Parathyroid adenoma (tissue), 2 donors: ENCODE data around the gene CCDC43.

Source experiments
- H2AFZ ChIP-seq: fragments of 300-600 bp; sonication (generic); one replicate; pipeline ENCODE4 v1.7.0; 2017; ENCODE audit warnings: antibody characterized with exemption, mild to moderate bottlenecking
- H3K27ac ChIP-seq: fragments of 300-600 bp; sonication (generic); one replicate; pipeline ENCODE4 v1.7.0; 2017
- H3K27me3 ChIP-seq: fragments of 300-600 bp; sonication (generic); one replicate; pipeline ENCODE4 v1.7.0; 2017; ENCODE audit warnings: low read length; ENCODE audit not compliant: control insufficient read depth, insufficient read depth
- H3K36me3 ChIP-seq: fragments of 300-600 bp; sonication (generic); one replicate; pipeline ENCODE4 v1.7.0; 2017; ENCODE audit warnings: low read length; ENCODE audit not compliant: control insufficient read depth, insufficient read depth
- H3K4me1 ChIP-seq: fragments of 300-600 bp; sonication (generic); one replicate; pipeline ENCODE4 v1.7.0; 2017; ENCODE audit warnings: control low read depth
- H3K4me2 ChIP-seq: fragments of 300-600 bp; sonication (generic); one replicate; pipeline ENCODE4 v1.7.0; 2017; ENCODE audit warnings: low read length
- H3K4me3 ChIP-seq: fragments of 300-600 bp; sonication (generic); one replicate; pipeline ENCODE4 v1.7.0; 2017; ENCODE audit warnings: low read depth, low read length
- H3K79me2 ChIP-seq: fragments of 300-600 bp; sonication (generic); one replicate; pipeline ENCODE4 v1.7.0; 2017; ENCODE audit warnings: control low read depth
- H3K9ac ChIP-seq: fragments of 300-600 bp; sonication (generic); one replicate; pipeline ENCODE4 v1.7.0; 2017; ENCODE audit warnings: mild to moderate bottlenecking
- H3K9me3 ChIP-seq: fragments of 300-600 bp; sonication (generic); one replicate; pipeline ENCODE4 v1.7.0; 2017; ENCODE audit warnings: low read length; ENCODE audit not compliant: control insufficient read depth
- CTCF ChIP-seq: fragments of 300-600 bp; sonication (generic); IDR thresholded peaks from one replicate; pipeline ENCODE4 v1.7.0; 2017; ENCODE audit warnings: antibody characterized with exemption, mild to moderate bottlenecking
- donor health status: primary hyperparathyroidism.

Gene CCDC43

GRCh38 chr17:44672479-44673093 is 17.0 kb downstream of the CCDC43 start:
- Histone ChIP-seq H3K9ac (no peak overlapping the region), H3K9me3 (no peaks in the 10 kb centered on the region), H3K27me3 (no peaks in the 10 kb centered on the region), H3K4me3 (no peak overlapping the region), H3K36me3 (no peaks in the 10 kb centered on the region), H2AFZ (no peak overlapping the region), H3K27ac (no peak overlapping the region), H3K4me2 (no peak overlapping the region), H3K79me2 (no peaks in the 10 kb centered on the region), H3K4me1 (no peaks in the 10 kb centered on the region)
- TF ChIP-seq CTCF = peak; percentile 46

- Histone ChIP-seq H3K4me2 (no peak overlapping the region), H3K4me3 (no peak overlapping the region), H3K4me1 (no peaks in the 10 kb centered on the region)
Measured at GRCh38 chr17:44666006-44666405, 23.6 kb downstream of the CCDC43 start.

GRCh38 chr17:44664867-44665266 is 24.7 kb downstream of the CCDC43 start:
- Histone ChIP-seq H3K79me2 (no peaks in the 10 kb centered on the region), H3K36me3 (no peaks in the 10 kb centered on the region), H3K27me3 (no peaks in the 10 kb centered on the region), H3K4me2 (no peak overlapping the region), H3K4me3 (no peak overlapping the region), H3K9ac (no peak overlapping the region), H3K9me3 (no peaks in the 10 kb centered on the region), H3K4me1 (no peaks in the 10 kb centered on the region), H3K27ac (no peak overlapping the region), H2AFZ (no peak overlapping the region)
- no peak for TF ChIP-seq CTCF

More at GRCh38 chr17:44666006-44666405, 23.6 kb downstream of the CCDC43 start:
- no peak for TF ChIP-seq CTCF
- Histone ChIP-seq H3K27me3 (no peaks in the 10 kb centered on the region), H3K9ac (no peak overlapping the region), H3K36me3 (no peaks in the 10 kb centered on the region), H3K79me2 (no peaks in the 10 kb centered on the region), H2AFZ (no peak overlapping the region), H3K9me3 (no peaks in the 10 kb centered on the region), H3K27ac (no peak overlapping the region)

GRCh38 chr17:44663095-44663494 is 26.5 kb downstream of the CCDC43 start:
- Histone ChIP-seq H3K36me3 (no peaks in the 10 kb centered on the region), H3K27me3 (no peaks in the 10 kb centered on the region), H3K27ac (no peak overlapping the region), H3K9ac (no peak overlapping the region), H3K9me3 (no peaks in the 10 kb centered on the region), H3K4me3 (no peak overlapping the region), H3K79me2 (no peaks in the 10 kb centered on the region), H3K4me1 (no peaks in the 10 kb centered on the region), H3K4me2 (no peak overlapping the region), H2AFZ (no peak overlapping the region)
- no peak for TF ChIP-seq CTCF

- H3K36me3 ChIP-seq = no peaks in the 10 kb centered on the region
- H3K27ac ChIP-seq = no peak overlapping the region
- no peak overlapping the region for H2AFZ ChIP-seq
- H3K4me2 ChIP-seq = no peak overlapping the region
- H3K4me3 ChIP-seq = no peak overlapping the region
- H3K4me1 ChIP-seq = no peaks in the 10 kb centered on the region
- H3K79me2 ChIP-seq = no peaks in the 10 kb centered on the region
- no peak for TF ChIP-seq CTCF
- H3K9ac ChIP-seq = no peak overlapping the region
- no peaks in the 10 kb centered on the region for H3K9me3 ChIP-seq
- H3K27me3 ChIP-seq = peaks cover 3% of the 10 kb centered on the region
Measured at GRCh38 chr17:44661835-44662234, 27.7 kb downstream of the CCDC43 start.
